ENCODE data around the gene SNX13.

GRCh38 chr7:17786314-17786852 lies 153.9 kb downstream of the SNX13 start:
- TF ChIP-seq POLR2A (IDR thresholded peaks at IDR 0.05): no peak
- no peak for TF ChIP-seq CTCF (IDR thresholded peaks at IDR 0.05)

Data from lower leg skin (tissue), 3 donors.